GM18507 (cell line): ENCODE results near the gene SPRR3.

Experiments
- DNase-seq: peaks from one replicate; pipeline ENCODE4 v3.0.0; 2011; ENCODE audit warnings: low read depth; ENCODE audit not compliant: insufficient read length; ENCODE audit errors: extremely low spot score
- FAIRE-seq: peaks from 2 replicates; lab custom pipeline; 2011; peaks lifted over from hg19 to GRCh38; lab: Jason Lieb, UNC

SPRR3 gene

DNA sequence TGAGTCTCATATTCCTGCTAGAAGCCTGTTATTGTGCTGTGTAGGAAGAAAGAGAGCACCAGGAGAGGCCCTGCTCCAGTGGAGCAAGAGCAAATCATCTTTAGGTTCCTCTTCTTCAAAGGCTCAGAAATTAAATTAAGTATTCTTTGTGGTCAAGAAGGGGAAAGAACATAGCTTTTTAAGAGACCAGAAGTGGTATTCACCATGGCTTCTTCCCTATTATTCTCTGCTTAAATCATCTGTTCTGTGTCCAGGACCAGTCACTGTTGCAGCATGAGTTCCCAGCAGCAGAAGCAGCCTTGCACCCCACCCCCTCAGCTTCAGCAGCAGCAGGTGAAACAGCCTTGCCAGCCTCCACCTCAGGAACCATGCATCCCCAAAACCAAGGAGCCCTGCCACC lies 30.5 kb downstream of the SPRR3 start:
- DNase-seq (no peak), FAIRE-seq (no peak)

DNA sequence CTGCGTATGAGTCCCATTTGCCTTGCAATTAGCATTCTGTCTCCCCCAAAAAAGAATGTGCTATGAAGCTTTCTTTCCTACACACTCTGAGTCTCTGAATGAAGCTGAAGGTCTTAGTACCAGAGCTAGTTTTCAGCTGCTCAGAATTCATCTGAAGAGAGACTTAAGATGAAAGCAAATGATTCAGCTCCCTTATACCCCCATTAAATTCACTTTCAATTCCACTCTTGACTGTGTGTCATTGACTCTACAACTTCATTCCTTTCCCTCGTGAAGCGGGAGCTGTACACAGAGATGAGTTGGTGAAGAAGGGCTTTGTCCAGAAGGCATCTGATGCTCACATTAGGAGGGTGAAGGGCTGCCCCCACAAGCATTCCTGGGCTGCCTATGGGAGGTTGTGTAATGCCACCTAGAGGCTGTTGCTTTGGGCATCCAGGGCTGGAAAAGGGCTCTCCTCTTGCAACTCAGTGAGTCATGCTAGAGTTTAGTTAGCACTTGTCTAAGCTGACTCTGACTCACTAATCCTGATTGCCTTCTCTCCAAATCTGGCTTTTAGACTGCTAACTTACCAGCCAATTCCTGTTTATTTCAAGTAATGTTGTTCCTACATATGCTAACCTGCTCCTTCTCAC lies 31.2 kb downstream of the SPRR3 start:
- FAIRE-seq (no peak), DNase-seq (no peak)

DNA sequence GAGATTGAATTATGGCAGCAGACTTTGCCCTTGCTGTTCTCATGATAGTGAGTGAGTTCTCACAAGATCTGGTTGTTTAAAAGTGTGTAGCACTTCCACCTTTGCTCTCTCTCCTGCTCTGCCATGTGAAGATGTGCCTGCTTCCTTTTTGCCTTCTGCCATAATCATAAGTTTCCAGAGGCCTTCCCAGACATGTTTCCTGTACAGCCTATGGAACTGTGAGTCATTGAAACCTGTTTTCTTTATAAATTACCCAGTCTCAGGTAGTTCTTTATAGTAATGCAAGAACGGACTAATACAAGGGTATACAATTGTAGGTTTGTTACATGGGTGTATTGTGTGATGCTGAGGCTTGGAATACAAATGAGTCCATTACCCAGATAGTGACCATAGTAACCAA lies 33.7 kb downstream of the SPRR3 start:
- FAIRE-seq: no peak
- DNase-seq: no peak

GRCh38 chr1:153040950-153041631 lies 39.5 kb downstream of the SPRR3 start, which contains the start of gene SPRR2D:
SPRR2D (minus strand) TSS chr1:153041120; CDS start chr1:153040346, 774 bp downstream.
- DNase-seq: no peak
- FAIRE-seq: no peak

DNA sequence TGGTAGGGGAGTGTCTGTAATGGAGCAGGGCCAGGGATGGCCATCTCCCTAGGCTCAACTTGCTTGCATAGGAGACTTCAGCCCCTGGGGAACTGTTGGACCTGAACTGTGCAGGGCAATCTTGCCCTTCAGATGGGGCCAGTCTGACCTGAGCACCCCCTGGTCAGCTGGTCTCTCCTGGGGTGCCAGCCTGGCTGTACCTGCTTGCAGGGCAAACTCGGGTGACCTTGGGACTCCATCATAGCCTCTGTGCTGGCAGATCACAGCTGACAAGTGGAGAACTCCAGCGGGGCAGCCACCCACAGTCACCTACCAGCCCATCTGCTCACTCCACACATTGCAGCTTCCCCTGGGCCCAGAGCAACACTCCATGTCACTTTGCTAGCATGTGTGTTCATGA lies 47.7 kb downstream of the SPRR3 start:
- FAIRE-seq (no peak), DNase-seq (no peak)
